K562 (cell line): Measurements from ENCODE around the gene ABCA10. TPM values are rescaled to one million over a fixed set of nuclear protein-coding genes. Genes with fewer than 3 reads are reported as not detected.

Experiments used
- CHD1 ChIP-seq: fragments of 200-600 bp; sonication (generic); IDR thresholded peaks from one replicate; pipeline ENCODE4 v1.6.1; 2012; ENCODE audit warnings: mild to moderate bottlenecking, moderate library complexity, low read length, inconsistent platforms
- CHD2 ChIP-seq: IDR thresholded peaks from 2 replicates; pipeline ENCODE4 v1.6.1; 2011; ENCODE audit warnings: low read depth, low read length
- CXXC5 ChIP-seq: fragments of 250-450 bp; sonication (Bioruptor Pico); IDR thresholded peaks from 2 replicates; pipeline ENCODE4 v1.8.0; 2022; ENCODE audit warnings: inconsistent platforms, mild to moderate bottlenecking, moderate library complexity
- HDAC2 ChIP-seq: fragments of 450-650 bp; IDR thresholded peaks from 2 replicates; pipeline ENCODE4 v1.6.1; 2016; ENCODE audit warnings: mild to moderate bottlenecking
- HEY1 ChIP-seq: fragments of 250-450 bp; sonication (Bioruptor Pico); IDR thresholded peaks from 2 replicates; pipeline ENCODE4 v1.5.0; 2020; ENCODE audit warnings: mild to moderate bottlenecking, moderate library complexity, borderline replicate concordance
- IRF9 ChIP-seq: fragments of 450-650 bp; IDR thresholded peaks from 2 replicates; pipeline ENCODE4 v1.6.1; 2016; ENCODE audit warnings: missing biosample characterization, missing genetic modification characterization
- JUND ChIP-seq, 2 experiments: IDR thresholded peaks; 2 replicates in 1 of 2; 3 replicates in 1 of 2; pipeline ENCODE4 v1.6.1; 2011; ENCODE audit warnings: borderline replicate concordance in 2 of 2, low read depth in 2 of 2, low read length in 2 of 2, improper control_type of control experiment in 1 of 2, missing biosample characterization in 1 of 2, missing genetic modification characterization in 1 of 2, missing genetic modification reagents in 1 of 2
- MYC ChIP-seq, 2 experiments: fragments of 250-450 bp in 1 of 2; sonication (Bioruptor Pico) in 1 of 2; IDR thresholded peaks; 2 replicates each; pipeline versions ENCODE4 v1.5.1 to v1.6.1; 2012 to 2021; ENCODE audit warnings: low read depth in 2 of 2, borderline replicate concordance in 1 of 2, improper control_type of control experiment in 1 of 2, low read length in 1 of 2, mild to moderate bottlenecking in 1 of 2, moderate library complexity in 1 of 2
- NFATC3 ChIP-seq: fragments of 450-650 bp; IDR thresholded peaks from 2 replicates; pipeline ENCODE4 v1.6.1; 2017; ENCODE audit warnings: mild to moderate bottlenecking
- NR0B1 ChIP-seq: fragments of 450-650 bp; IDR thresholded peaks from one replicate; pipeline ENCODE4 v1.6.1; 2018; ENCODE audit warnings: mild to moderate bottlenecking, moderate library complexity; ENCODE audit not compliant: partially characterized antibody
- PHF21A ChIP-seq: fragments of 450-650 bp; IDR thresholded peaks from 2 replicates; pipeline ENCODE4 v1.6.1; 2017; ENCODE audit warnings: low read depth, borderline replicate concordance
- POLR2H ChIP-seq: IDR thresholded peaks from 2 replicates; pipeline ENCODE4 v1.6.1; 2016; ENCODE audit warnings: missing genetic modification characterization, low read depth, mild to moderate bottlenecking, control low read depth, missing compliant biosample characterization, moderate library complexity
- POLR3G ChIP-seq: IDR thresholded peaks from 2 replicates; pipeline ENCODE4 v1.6.1; 2011; ENCODE audit not compliant: insufficient read length, insufficient replicate concordance; ENCODE audit errors: extremely low read depth
- PPARD ChIP-seq: fragments of 250-450 bp; sonication (Bioruptor Pico); IDR thresholded peaks from 2 replicates; pipeline ENCODE4 v1.8.0; 2022; ENCODE audit warnings: inconsistent platforms, mild to moderate bottlenecking, moderate library complexity
- SMARCA4 ChIP-seq: fragments of 450-650 bp; IDR thresholded peaks from 2 replicates; pipeline ENCODE4 v1.6.1; 2016
- USF1 ChIP-seq: sonication (generic); formaldehyde crosslinking; IDR thresholded peaks from 2 replicates; pipeline ENCODE4 v1.9.0; 2022; ENCODE audit warnings: mild to moderate bottlenecking, missing genetic modification reagents
- ZNF282 ChIP-seq: sonication (generic); formaldehyde crosslinking; IDR thresholded peaks from 2 replicates; pipeline ENCODE4 v1.8.1; 2023; ENCODE audit warnings: missing genetic modification reagents
- ZNF512 ChIP-seq: IDR thresholded peaks from 2 replicates; pipeline ENCODE4 v1.6.1; 2016; ENCODE audit warnings: missing genetic modification characterization, missing compliant biosample characterization
- polyA plus RNA-seq, 8 experiments: library from polyadenylated mRNA; depleted of rRNA in 4 of 8; stranded (reverse) in 5 of 8; unstranded in 3 of 8; fragments of >200 nt; fragmentation: Nextera tagmentation in 2 of 8; fragmentation: Illumina TruSeq in 1 of 8; extraction: Ambion mirVana in 2 of 8; extraction: Trizol in 1 of 8; gene quantifications; 2 replicates each; pipeline versions ENCODE4 v1.2.1 to v1.2.3, GENCODE V29; 2011 to 2014; ENCODE audit warnings: inconsistent platforms in 1 of 8, missing spikeins in 1 of 8
- total RNA-seq, 7 experiments: library from RNA; depleted of rRNA in 6 of 7; stranded (reverse); fragments of >200 nt in 6 of 7; fragmentation: Illumina TruSeq in 2 of 7; extraction: Trizol in 2 of 7; gene quantifications; 2 replicates each; pipeline versions ENCODE4 v1.2.1 to v1.2.3, GENCODE V29; 2011 to 2021; ENCODE audit warnings: low replicate concordance in 1 of 7
- TF ChIP-seq, protein P1 (sequence below): fragments of 250-450 bp; sonication (Bioruptor Pico); IDR thresholded peaks from 2 replicates; pipeline ENCODE4 v1.5.0; 2021; ENCODE audit warnings: mild to moderate bottlenecking, moderate library complexity

Gene ABCA10
- total and polyA plus RNA-seq, 9 of the 15 experiments (the other 6 are each of a cell fraction or from before 2014, with no cell fraction given), result 0.04 to 0.45 (median 0.15) TPM; not detected in 1

- no peak for TF ChIP-seq IRF9 (tag)
- no peak for TF ChIP-seq CHD1
- TF ChIP-seq POLR2H, result no peak
- no peak for TF ChIP-seq POLR3G
- TF ChIP-seq HDAC2, result no peak
- no peak for TF ChIP-seq NR0B1
- TF ChIP-seq JUND (IDR thresholded peaks at IDR 0.05; ENCODE audit: borderline replicate concordance, low read depth, low read length), result no peak
- TF ChIP-seq JUND (tag; IDR thresholded peaks at IDR 0.05; ENCODE audit: borderline replicate concordance, low read depth, low read length), result no peak
- TF ChIP-seq ZNF282 (CRISPR knock-in tag), result no peak
- TF ChIP-seq HEY1 (CRISPR knock-in tag), result no peak
- peak; percentile 65 for TF ChIP-seq USF1 (CRISPR knock-in tag)
- no peak for TF ChIP-seq NFATC3
- no peak for TF ChIP-seq PPARD (CRISPR knock-in tag)
- TF ChIP-seq CXXC5, result peak; percentile 54
- TF ChIP-seq SMARCA4, result no peak
- TF ChIP-seq, protein P1, sequence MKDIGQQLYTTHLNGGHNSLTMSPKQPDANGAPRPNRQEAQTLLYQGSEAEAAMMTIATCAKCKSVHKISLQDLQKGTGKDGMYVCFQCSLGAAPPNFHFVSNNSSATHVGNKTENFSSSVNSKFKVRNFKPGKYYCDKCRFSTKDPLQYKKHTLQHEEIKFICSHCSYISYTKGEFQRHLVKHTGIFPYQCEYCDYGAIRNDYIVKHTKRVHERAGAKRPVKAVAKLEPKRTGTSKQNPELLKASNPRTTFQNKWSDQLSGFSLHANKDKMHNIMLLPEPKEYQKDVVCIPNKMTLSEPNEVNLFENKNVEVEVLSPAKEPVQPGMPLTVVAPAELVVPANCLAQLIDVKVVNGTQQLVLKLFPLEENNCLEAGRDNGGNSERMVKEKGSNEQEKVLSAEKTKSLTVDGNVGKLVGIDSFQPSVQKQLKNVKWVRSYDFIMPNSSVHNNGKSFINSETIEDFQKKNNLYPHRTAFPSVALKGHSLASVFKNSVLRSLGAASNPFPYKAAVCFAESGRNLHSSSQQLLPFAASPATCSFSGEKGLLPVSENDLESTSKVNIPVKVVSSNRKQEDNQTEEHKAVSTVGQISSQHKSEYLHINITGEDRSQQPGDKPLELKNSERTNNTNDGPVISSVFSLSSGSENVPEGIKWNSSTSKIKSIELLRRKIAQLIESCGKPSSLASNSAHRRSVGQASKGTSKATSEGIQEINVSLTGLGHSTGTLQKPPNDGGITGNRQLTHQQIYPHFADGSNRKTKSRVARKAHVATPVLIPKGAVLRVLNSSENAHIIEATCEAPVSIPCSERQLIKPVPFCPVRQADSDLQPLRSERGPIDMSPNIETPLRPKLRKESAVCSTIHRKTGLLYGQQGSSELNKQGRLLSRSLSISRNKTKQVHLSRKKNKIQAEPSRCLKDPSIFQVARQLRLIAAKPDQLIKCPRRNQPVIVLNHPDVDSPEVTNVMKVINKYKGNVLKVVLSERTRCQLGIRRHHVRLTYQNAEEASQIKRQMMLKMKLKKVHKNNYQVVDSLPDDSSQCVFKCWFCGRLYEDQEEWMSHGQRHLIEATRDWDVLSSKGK (CRISPR knock-in tag), result no peak
- TF ChIP-seq ZNF512 (tag), result no peak
- no peak for TF ChIP-seq CHD2
- TF ChIP-seq PHF21A, result no peak
- no peak for TF ChIP-seq MYC (IDR thresholded peaks at IDR 0.05; ENCODE audit: low read depth, low read length)
- TF ChIP-seq MYC (CRISPR knock-in tag; IDR thresholded peaks at IDR 0.05; ENCODE audit: borderline replicate concordance, low read depth), result no peak
These were observed 30.4 kb downstream of the ABCA10 start (continued) for GRCh38 chr17:69198238-69198637.
